ENCODE measurements around the gene GLP1R. TPM values are rescaled to one million over a fixed set of nuclear protein-coding genes. Genes with fewer than 3 reads are reported as not detected.

Gene GLP1R
- total RNA-seq, 1 donor from 2014 or later, result not detected

GRCh38 chr6:39043776-39044175 lies 4.8 kb upstream of the GLP1R start:
- intact Hi-C loops (cut with micrococcal nuclease), result no loop called here

GRCh38 chr6:39044181-39044580 lies 4.4 kb upstream of the GLP1R start:
- intact Hi-C loops (cut with micrococcal nuclease), result no loop called here

GRCh38 chr6:39047434-39048327 lies 900 bp upstream of the GLP1R start:
- intact Hi-C loops (cut with micrococcal nuclease), result no loop called here

GRCh38 chr6:39049575-39050283 lies 1.1 kb downstream of the GLP1R start:
- intact Hi-C loops (cut with micrococcal nuclease), result no loop called here

GRCh38 chr6:39050453-39051112 lies 2.0 kb downstream of the GLP1R start:
- intact Hi-C loops (cut with micrococcal nuclease), result no loop called here

GRCh38 chr6:39051399-39052122 lies 3.0 kb downstream of the GLP1R start:
- intact Hi-C loops (cut with micrococcal nuclease), result no loop called here

GRCh38 chr6:39053016-39053624 lies 4.5 kb downstream of the GLP1R start:
- intact Hi-C loops (cut with micrococcal nuclease), result no loop called here

GRCh38 chr6:39053854-39054576 lies 5.4 kb downstream of the GLP1R start:
- intact Hi-C loops (cut with micrococcal nuclease), result no loop called here

- intact Hi-C loops (cut with micrococcal nuclease), result no loop called here
Measured at GRCh38 chr6:39054577-39055142, 6.1 kb downstream of the GLP1R start.

GRCh38 chr6:39055661-39056060 lies 7.1 kb downstream of the GLP1R start:
- intact Hi-C loops (cut with micrococcal nuclease), result no loop called here

- intact Hi-C loops (cut with micrococcal nuclease), result no loop called here
Measured at GRCh38 chr6:39056191-39056590, 7.6 kb downstream of the GLP1R start.

- intact Hi-C loops (cut with micrococcal nuclease), result no loop called here
Measured at GRCh38 chr6:39056681-39057080, 8.1 kb downstream of the GLP1R start.

- intact Hi-C loops (cut with micrococcal nuclease), result no loop called here
Measured at GRCh38 chr6:39057251-39058155, 8.9 kb downstream of the GLP1R start.

- intact Hi-C loops (cut with micrococcal nuclease), result no loop called here
Measured at GRCh38 chr6:39058471-39059147, 10.0 kb downstream of the GLP1R start.

- intact Hi-C loops (cut with micrococcal nuclease), result no loop called here
Measured at GRCh38 chr6:39059496-39060310, 11.1 kb downstream of the GLP1R start.

GRCh38 chr6:39060467-39061160 lies 12.0 kb downstream of the GLP1R start:
- intact Hi-C loops (cut with micrococcal nuclease), result no loop called here

- intact Hi-C loops (cut with micrococcal nuclease), result no loop called here
Measured at GRCh38 chr6:39061182-39061581, 12.6 kb downstream of the GLP1R start.
